ENCODE results near the gene AOPEP. TPM values are rescaled to one million over a fixed set of nuclear protein-coding genes. Genes with fewer than 3 reads are reported as not detected.

The AOPEP gene
- total and polyA plus RNA-seq, 4 donors: 29.0 to 121 (median 60.0) TPM

- TF ChIP-seq, protein P1, sequence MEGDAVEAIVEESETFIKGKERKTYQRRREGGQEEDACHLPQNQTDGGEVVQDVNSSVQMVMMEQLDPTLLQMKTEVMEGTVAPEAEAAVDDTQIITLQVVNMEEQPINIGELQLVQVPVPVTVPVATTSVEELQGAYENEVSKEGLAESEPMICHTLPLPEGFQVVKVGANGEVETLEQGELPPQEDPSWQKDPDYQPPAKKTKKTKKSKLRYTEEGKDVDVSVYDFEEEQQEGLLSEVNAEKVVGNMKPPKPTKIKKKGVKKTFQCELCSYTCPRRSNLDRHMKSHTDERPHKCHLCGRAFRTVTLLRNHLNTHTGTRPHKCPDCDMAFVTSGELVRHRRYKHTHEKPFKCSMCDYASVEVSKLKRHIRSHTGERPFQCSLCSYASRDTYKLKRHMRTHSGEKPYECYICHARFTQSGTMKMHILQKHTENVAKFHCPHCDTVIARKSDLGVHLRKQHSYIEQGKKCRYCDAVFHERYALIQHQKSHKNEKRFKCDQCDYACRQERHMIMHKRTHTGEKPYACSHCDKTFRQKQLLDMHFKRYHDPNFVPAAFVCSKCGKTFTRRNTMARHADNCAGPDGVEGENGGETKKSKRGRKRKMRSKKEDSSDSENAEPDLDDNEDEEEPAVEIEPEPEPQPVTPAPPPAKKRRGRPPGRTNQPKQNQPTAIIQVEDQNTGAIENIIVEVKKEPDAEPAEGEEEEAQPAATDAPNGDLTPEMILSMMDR (IDR thresholded peaks at IDR 0.05; ENCODE audit: control extremely low read depth, extremely low read depth): no peak
- ATAC-seq (ENCODE audit: insufficient read depth, low FRiP score): no peak
- Histone ChIP-seq H3K27me3 (ENCODE audit: control insufficient read depth in 3 of 3, insufficient read depth in 3 of 3, low read length in 2 of 3) (no peaks in the 10 kb centered on the region), H3K9ac (ENCODE audit: insufficient read depth in 1 of 2, low read length in 2 of 2) (no peak overlapping the region), H3K4me3 (no peak overlapping the region), H3K9me3 (ENCODE audit: control insufficient read depth in 4 of 4, insufficient read depth in 3 of 4, low read length in 3 of 4) (no peaks in the 10 kb centered on the region), H3K36me3 (ENCODE audit: control insufficient read depth in 4 of 4, insufficient read depth in 4 of 4, low read length in 4 of 4) (no peaks in the 10 kb centered on the region), H3K4me1 (ENCODE audit: control insufficient read depth in 5 of 5, insufficient read depth in 5 of 5, low read length in 5 of 5) (peaks cover 2 to 28% (median 8%) of the 10 kb centered on the region in 5 donors), H3K27ac (ENCODE audit: low read depth in 1 of 2, low read length in 1 of 2) (no peak overlapping the region)
- 97 to 98% methylated on average over 1 of the region's 1 CpG for WGBS, 2 donors
- no peak for DNase-seq
Measured at GRCh38 chr9:94944626-94945025, 218.1 kb downstream of the AOPEP start.

DNA sequence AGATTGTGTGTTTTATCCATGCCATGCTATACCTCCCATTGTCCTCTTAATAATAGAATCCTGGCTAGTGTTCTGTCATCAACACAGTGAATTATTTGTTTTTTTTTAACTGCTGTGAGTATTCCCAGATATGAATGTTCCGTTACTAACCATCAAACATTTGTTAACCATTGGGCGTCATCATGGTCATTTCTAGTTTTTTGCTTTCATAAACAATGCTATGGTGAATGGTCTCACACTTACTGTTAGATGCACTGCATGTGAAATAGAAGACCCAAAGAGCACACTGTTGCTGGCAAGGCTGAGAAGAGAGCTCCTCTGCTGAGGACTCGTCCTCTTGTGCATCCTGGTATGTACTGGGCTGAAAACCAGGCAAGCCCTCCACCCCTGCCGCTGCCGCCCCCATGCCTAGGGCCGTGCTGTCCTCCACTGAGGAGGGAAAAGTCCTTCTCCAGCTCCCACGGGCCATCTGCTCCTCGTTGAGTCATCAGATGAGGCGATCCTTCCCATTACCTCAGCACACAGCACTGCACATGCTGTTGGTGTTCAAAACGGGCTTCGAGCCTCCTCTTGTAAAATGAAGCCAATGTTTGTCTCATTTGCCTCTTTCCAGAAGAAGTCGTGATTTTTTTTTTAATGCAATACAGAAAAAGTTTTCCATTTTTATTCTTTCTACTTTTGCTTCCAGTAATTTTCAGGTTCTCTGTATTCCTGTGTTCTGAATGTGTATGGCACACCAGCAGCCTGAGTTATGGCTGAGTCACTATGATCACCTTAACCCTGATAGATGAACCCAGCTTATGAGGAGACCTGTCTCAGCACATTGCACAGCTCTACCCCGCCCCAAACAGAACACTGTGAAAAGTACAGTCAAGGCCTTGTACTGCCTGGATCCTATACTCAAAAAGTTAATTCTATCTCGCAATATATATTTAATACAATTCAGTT is 219.0 kb downstream of the AOPEP start:
- H3K36me3 ChIP-seq (ENCODE audit: control insufficient read depth in 4 of 4, insufficient read depth in 4 of 4, low read length in 4 of 4): no peaks in the 10 kb centered on the region
- ATAC-seq (ENCODE audit: insufficient read depth, low FRiP score) (no peak), DNase-seq (no peak)
- H3K27me3 ChIP-seq (ENCODE audit: control insufficient read depth in 3 of 3, insufficient read depth in 3 of 3, low read length in 2 of 3): no peaks in the 10 kb centered on the region
- no peak overlapping the region for H3K4me3 ChIP-seq
- 83 to 90% methylated on average over 14 of the region's 14 CpGs for WGBS, 2 donors
- peaks cover 2 to 36% (median 10%) of the 10 kb centered on the region in 5 donors for H3K4me1 ChIP-seq (ENCODE audit: control insufficient read depth in 5 of 5, insufficient read depth in 5 of 5, low read length in 5 of 5)
- TF ChIP-seq, protein P1 (IDR thresholded peaks at IDR 0.05; ENCODE audit: control extremely low read depth, extremely low read depth): no peak
- H3K27ac ChIP-seq (ENCODE audit: low read depth in 1 of 2, low read length in 1 of 2): no peak overlapping the region
- no peaks in the 10 kb centered on the region for H3K9me3 ChIP-seq (ENCODE audit: control insufficient read depth in 4 of 4, insufficient read depth in 3 of 4, low read length in 3 of 4)
- no peak overlapping the region for H3K9ac ChIP-seq (ENCODE audit: insufficient read depth in 1 of 2, low read length in 2 of 2)

- Histone ChIP-seq H3K9ac (ENCODE audit: insufficient read depth in 1 of 2, low read length in 2 of 2) (no peak overlapping the region), H3K36me3 (ENCODE audit: control insufficient read depth in 4 of 4, insufficient read depth in 4 of 4, low read length in 4 of 4) (no peaks in the 10 kb centered on the region), H3K27me3 (ENCODE audit: control insufficient read depth in 3 of 3, insufficient read depth in 3 of 3, low read length in 2 of 3) (no peaks in the 10 kb centered on the region), H3K27ac (ENCODE audit: low read depth in 1 of 2, low read length in 1 of 2) (peak overlapping the region in 1 of 2 donors; percentile 1), H3K4me3 (no peak overlapping the region), H3K9me3 (ENCODE audit: control insufficient read depth in 4 of 4, insufficient read depth in 3 of 4, low read length in 3 of 4) (no peaks in the 10 kb centered on the region), H3K4me1 (ENCODE audit: control insufficient read depth in 5 of 5, insufficient read depth in 5 of 5, low read length in 5 of 5) (peaks cover 2 to 33% (median 7%) of the 10 kb centered on the region in 5 donors)
- no peak for ATAC-seq (ENCODE audit: insufficient read depth, low FRiP score)
- DNase-seq: no peak
- TF ChIP-seq, protein P1 (IDR thresholded peaks at IDR 0.05; ENCODE audit: control extremely low read depth, extremely low read depth): no peak
- WGBS, 2 donors: 88 to 93% methylated on average over 3 of the region's 3 CpGs
Measured at GRCh38 chr9:94946256-94946655, 219.8 kb downstream of the AOPEP start.
